ENCODE results near the gene BHLHE40. TPM values are rescaled to one million over a fixed set of nuclear protein-coding genes. Genes with fewer than 3 reads are reported as not detected.

Gene BHLHE40
- polyA plus RNA-seq, 1 of the 3 experiments (the other 2 are of a cell fraction): 62.2 TPM

- Histone ChIP-seq H3K9ac (no peak overlapping the region), H3K9me2 (no peaks in the 10 kb centered on the region), H3K9me3 (no peaks in the 10 kb centered on the region; the same call in 1 of the 2 replicates), H3F3A (replicated peaks; ENCODE audit: insufficient read depth) (no peaks in the 10 kb centered on the region), H4K20me1 (ENCODE audit: insufficient read depth) (no peaks in the 10 kb centered on the region), H3K27ac (ENCODE audit: low read depth in 2 of 2, low read length in 1 of 2) (no peak overlapping the region), H3K79me2 (ENCODE audit: insufficient read depth) (no peaks in the 10 kb centered on the region), H3K4me3 (ENCODE audit: low read depth in 2 of 2, low read length in 1 of 2) (no peak overlapping the region), H2AFZ (ENCODE audit: low read depth) (no peak overlapping the region), H3K4me2 (no peak overlapping the region), H3K4me1 (ENCODE audit: control insufficient read depth in 1 of 2, insufficient read depth in 2 of 2, low read depth in 1 of 2, low read length in 1 of 2) (no peaks in the 10 kb centered on the region), H3K27me3 (ENCODE audit: insufficient read depth) (no peaks in the 10 kb centered on the region), H3K36me3 (replicated peaks in 1 of 2; ENCODE audit: control insufficient read depth in 1 of 2, insufficient read depth in 2 of 2, low read length in 1 of 2) (no peaks in the 10 kb centered on the region)
- ChIA-PET POLR2A (no interaction called here), CTCF (interaction anchor here (1.0 to 1.2 kb wide), 3 partner anchors 27 to 235 kb away, joined by 3 read pairs; no protein-coding TSS in a partner anchor)
- TF ChIP-seq REST (IDR thresholded peaks at IDR 0.05; ENCODE audit: low read depth, low read length) (no peak), MXI1 (IDR thresholded peaks at IDR 0.05; ENCODE audit: low read depth, low read length) (no peak), SMC3 (IDR thresholded peaks at IDR 0.05; ENCODE audit: low read depth, low read length) (no peak), USF1 (IDR thresholded peaks at IDR 0.05; ENCODE audit: borderline replicate concordance, low read depth) (no peak), EZH2phosphoT487 (IDR thresholded peaks at IDR 0.05; ENCODE audit: borderline replicate concordance, low read depth) (no peak)
- no peak for DNase-seq
- 90% methylated on average over 5 of the region's 5 CpGs for WGBS (ENCODE audit: low lambda C conversion rate)
Measured at GRCh38 chr3:4947028-4947427, 32.2 kb upstream of the BHLHE40 start.

- Histone ChIP-seq H3K9me2 (no peaks in the 10 kb centered on the region), H3K4me1 (ENCODE audit: control insufficient read depth in 1 of 2, insufficient read depth in 2 of 2, low read depth in 1 of 2, low read length in 1 of 2) (no peaks in the 10 kb centered on the region), H3K9ac (no peak overlapping the region), H2AFZ (ENCODE audit: low read depth) (no peak overlapping the region), H3K27me3 (ENCODE audit: insufficient read depth) (no peaks in the 10 kb centered on the region), H3K79me2 (ENCODE audit: insufficient read depth) (no peaks in the 10 kb centered on the region), H3K4me3 (ENCODE audit: low read depth in 2 of 2, low read length in 1 of 2) (no peak overlapping the region), H3K4me2 (no peak overlapping the region), H4K20me1 (ENCODE audit: insufficient read depth) (no peaks in the 10 kb centered on the region), H3K36me3 (replicated peaks in 1 of 2; ENCODE audit: control insufficient read depth in 1 of 2, insufficient read depth in 2 of 2, low read length in 1 of 2) (no peaks in the 10 kb centered on the region), H3K9me3 (no peaks in the 10 kb centered on the region), H3K27ac (ENCODE audit: low read depth in 2 of 2, low read length in 1 of 2) (no peak overlapping the region), H3F3A (replicated peaks; ENCODE audit: insufficient read depth) (no peaks in the 10 kb centered on the region)
- no peak for DNase-seq
- WGBS (ENCODE audit: low lambda C conversion rate): 70% methylated on average over 4 of the region's 4 CpGs
- ChIA-PET CTCF (interaction anchor here (0.7 to 1.4 kb wide), 2 partner anchors 28 to 32 kb away, joined by 3 read pairs; no protein-coding TSS in a partner anchor), POLR2A (no interaction called here)
- TF ChIP-seq MEF2A (IDR thresholded peaks at IDR 0.05; ENCODE audit: borderline replicate concordance, low read depth): no peak
- TF ChIP-seq IRF3 (IDR thresholded peaks at IDR 0.05; ENCODE audit: low read depth, low read length): no peak
- no peak for TF ChIP-seq MXI1 (IDR thresholded peaks at IDR 0.05; ENCODE audit: low read depth, low read length)
- no peak for TF ChIP-seq SMC3 (IDR thresholded peaks at IDR 0.05; ENCODE audit: low read depth, low read length)
- TF ChIP-seq YY1 (IDR thresholded peaks at IDR 0.05; ENCODE audit: low read depth): no peak
Measured at GRCh38 chr3:4948395-4948794, 30.8 kb upstream of the BHLHE40 start.
